Posterior cingulate gyrus (tissue), 11 donors: Measurements from ENCODE around the gene SPTBN2.

Experiments
- DNase-seq, 10 donors: peaks; one replicate each; pipeline versions ENCODE4 v3.0.0 to v3.0.0-alpha.2; 2020 to 2021; ENCODE audit warnings: mixed read lengths in 3 of 10
- intact Hi-C: fragments of 100-400 bp; cut with DNase I; formaldehyde crosslinking; loops from one replicate; pipeline ENCODE4 v1.15.1; 2023

Gene SPTBN2

DNA sequence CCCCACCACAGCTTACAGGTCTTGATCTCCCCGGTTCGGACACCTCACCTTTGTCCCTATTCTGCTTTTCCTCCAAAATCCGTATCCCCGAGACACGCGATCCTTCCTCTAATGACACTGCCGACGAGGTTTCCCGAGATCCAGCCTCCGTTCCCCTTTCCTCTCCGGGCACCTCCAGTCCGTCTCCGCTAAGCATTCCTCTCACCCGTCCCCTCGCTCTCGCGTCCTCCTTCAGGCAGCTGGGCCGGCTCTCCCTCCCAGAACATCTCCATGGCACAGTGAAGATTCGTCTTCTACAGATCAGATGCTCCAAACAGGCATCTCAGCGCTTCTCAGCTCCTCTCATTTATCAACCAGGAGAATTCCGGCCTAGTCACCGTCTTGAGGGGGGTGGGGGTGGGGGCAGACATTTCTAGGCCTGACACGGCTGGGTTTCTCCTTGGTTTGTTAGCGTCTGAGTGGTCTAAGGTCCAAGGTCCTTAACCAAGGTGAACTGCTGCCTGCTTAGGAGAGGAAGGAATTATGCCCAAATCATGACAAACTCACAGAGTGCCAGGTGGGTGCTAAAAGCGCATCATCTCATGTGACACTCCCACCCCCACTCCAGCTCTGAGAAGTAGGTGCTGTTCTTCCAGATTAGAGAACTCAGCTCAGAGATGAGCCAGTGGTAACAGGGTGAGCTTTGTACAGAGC, at the start of gene SPTBN2:
SPTBN2 (minus strand) TSS at position 524 of the 693 bp plus-strand sequence. CDS start 7,976 bp downstream, outside the sequence.
- peak in 5 of 10 donors; percentile 39 to 91 (median 51) for DNase-seq
- intact Hi-C loops: no loop called here

DNA sequence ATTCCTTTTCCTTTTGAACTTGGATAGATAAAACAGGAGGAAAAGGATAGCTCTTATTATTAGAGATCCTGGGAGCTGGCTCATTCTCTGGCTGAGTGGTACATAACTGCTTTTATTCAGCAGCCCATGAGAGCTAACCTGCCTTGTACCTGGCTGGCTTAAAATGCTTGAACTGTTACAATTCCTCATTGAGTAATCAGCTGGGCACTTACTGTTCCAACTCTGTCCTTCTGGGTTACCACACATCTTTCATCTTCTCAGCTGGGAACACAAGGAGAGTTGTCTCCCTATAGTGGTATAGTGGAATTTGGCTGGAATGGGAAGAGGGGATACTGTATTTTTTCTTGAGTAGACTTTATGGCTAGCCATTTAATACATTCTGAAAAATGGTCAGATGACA, 39.8 kb upstream of the SPTBN2 start:
- DNase-seq: no peak
- intact Hi-C loops: no loop called here

DNA sequence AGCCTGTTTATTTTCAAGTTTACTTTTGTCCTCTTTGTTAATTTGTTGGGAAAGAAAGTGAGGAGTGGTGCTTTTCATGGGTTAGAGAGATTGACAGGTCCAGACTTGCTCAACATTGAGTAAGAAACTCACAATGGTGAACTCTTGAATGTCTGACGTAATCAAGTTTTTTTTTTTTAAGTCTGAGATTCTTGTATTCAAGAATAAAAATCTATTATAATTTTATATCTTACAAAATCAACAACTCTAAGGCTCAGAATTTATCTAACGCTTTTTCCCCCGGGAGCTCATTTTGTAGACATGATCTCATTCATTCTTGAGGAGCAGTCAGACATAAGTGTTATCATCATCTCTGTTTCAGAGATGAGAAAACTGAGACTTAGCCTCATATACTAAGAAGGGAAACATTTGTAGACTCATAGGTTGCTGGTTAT, 39.1 kb upstream of the SPTBN2 start:
- intact Hi-C loops: no loop called here
- no peak for DNase-seq

DNA sequence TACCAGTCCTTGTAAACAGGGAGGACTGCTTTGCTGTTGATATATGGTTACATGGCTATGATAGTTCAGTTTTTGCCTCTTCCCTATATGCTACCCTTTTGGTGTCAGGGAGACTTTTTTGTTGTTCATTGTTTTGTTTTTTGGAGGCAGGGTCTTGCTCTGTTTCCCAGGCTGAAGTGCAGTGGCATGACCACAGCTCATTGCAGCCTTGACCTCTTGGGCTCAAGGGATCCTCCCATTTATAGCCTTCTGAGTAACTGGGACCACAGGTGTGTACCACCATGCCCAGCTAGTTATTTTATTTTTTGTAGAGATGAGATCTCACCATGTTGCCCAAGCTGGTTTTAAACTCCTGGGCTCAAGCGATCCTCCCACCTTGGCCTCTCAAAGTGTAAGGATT, 38.6 kb upstream of the SPTBN2 start:
- intact Hi-C loops: no loop called here
- DNase-seq: no peak

DNA sequence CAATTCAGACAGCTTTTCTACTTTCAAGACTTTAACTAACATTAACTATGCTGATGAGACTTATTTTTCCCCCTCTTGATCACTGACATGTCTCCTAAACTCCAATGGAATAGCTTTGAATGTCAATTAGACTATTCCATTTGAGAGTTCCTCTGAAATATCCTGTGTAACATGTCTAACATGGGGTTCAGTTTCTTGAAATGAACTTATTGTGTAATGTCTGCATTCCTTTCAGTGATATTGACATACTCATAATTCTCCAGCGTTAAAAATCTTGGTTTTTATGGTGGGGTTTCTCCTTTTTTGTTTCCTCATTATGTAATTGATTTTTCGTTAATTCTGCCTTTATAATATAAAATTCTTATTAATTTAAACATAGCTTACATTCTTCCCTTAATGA, 37.7 kb upstream of the SPTBN2 start:
- intact Hi-C loops: no loop called here
- no peak for DNase-seq

DNA sequence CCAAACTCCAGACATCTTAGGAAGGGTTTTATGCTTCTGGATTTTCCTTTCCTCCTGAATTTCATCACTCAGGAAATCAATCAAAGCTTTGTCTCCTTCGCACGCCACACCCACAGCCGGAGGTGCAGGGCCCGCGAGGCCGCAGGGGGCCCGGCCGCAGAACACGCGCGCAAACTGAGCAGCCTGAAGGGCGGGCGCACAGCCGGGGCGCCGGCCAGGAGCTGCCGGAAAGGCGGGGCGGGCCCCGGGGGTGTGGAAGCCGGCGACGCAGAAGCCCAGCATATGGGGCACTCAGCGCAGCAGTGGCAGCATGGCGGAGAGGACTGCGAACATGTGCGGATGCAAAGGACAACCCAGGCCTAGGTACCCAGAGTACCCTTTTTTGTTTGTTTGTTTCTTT, 33.1 kb upstream of the SPTBN2 start:
- peak in 1 of 10 donors; percentile 77 for DNase-seq
- intact Hi-C loops: no loop called here

DNA sequence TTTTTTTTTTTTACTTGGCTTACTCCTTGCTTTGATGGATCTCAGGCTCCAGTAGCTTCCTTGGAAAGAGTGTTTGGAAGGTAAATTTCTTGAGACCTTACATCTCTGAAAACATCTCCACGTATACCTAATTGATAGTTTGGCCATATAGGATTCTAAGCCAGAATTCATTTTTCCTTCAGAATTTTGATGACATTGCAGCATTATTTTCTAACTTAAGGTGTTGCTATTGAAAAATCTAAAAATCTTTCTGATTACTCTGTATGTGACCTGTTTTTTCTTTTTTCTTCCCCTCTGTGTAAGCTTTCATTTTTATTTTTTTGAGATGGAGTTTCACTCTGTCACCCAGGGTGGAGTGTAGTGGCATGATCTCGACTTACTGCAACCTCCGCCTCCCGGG, 23.1 kb upstream of the SPTBN2 start:
- intact Hi-C loops: no loop called here
- no peak for DNase-seq

DNA sequence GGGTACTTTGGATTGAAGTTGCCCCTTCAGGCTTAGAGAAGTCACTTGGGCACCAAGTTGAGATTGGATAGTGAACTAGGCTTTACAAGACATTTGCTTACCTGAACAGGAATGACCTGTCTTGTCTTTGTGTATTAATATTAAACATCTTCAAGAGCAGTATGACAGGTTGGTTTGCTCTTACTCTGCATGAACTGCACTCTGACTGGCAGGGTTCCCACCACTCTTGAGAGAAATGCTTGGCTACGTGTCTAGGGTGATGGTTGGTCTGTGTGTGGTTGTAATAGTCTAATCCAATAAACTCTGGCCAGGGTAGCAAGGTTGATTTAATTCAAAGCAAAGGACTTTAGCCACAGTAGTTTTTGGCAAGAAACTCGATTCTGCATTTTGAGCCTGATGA, 20.1 kb upstream of the SPTBN2 start:
- intact Hi-C loops: no loop called here
- DNase-seq: no peak

DNA sequence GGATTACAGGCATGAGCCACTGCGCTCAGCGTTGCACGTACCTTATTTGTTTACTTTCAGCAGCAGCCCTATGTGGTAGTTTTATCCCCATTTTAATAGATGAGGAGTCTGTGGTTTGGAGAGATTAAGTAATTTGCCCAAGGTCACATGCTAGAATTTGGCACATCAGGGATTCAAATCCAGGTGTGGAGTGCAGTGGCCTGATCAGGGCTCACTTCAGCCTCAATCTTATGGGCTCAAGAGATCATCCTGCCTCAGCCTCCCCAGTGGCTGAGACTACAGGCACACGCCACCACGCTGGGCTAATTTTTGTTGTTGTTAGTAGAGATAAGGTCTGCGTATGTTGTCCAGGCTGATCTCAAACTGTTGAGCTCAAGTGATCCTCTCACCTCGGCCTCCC, 18.5 kb upstream of the SPTBN2 start:
- intact Hi-C loops: no loop called here
- no peak for DNase-seq

DNA sequence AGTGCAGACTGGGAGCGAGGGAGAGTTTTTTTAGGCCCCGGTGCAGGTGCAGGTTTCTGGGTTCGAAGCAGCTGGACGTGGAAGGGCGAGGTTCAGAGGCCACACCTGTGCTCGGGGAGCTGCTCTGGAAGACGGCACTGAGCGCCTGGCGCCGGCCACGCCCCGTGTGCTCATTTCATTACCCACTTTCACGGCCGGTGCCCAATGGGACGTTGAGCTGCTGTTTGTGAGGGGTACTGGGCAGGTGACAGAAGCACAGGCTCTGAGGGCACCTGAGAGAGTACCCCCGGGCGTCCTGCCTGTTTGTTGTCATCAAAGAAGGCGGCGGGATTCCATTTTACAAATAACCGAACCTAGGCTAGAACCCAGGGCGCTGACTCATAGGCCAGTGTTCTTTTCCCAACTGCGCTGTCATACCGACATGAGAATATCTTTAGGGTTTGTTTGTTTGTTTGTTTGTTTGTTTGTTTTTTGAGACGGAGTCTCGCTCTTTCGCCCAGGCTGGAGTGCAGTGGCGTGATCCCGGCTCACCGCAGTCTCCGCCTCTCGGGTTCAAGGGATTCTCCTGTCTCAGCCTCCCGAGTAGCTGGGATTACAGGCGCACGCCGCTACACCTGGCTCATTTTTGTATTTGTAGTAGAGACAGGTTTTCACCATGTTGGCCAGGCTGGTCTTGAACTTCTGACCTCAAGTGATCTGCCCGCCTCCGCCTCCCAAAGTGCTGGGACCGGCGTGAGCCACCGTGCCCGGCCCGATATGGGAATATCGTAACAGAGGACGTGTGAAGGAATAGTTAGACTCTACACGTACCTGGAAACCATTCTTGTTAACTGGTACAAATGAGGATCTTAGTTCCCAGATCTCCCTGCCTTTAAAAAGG, 16.6 kb upstream of the SPTBN2 start:
- DNase-seq: peak in 6 of 10 donors; percentile 35 to 90 (median 66)
- intact Hi-C loops: no loop called here

DNA sequence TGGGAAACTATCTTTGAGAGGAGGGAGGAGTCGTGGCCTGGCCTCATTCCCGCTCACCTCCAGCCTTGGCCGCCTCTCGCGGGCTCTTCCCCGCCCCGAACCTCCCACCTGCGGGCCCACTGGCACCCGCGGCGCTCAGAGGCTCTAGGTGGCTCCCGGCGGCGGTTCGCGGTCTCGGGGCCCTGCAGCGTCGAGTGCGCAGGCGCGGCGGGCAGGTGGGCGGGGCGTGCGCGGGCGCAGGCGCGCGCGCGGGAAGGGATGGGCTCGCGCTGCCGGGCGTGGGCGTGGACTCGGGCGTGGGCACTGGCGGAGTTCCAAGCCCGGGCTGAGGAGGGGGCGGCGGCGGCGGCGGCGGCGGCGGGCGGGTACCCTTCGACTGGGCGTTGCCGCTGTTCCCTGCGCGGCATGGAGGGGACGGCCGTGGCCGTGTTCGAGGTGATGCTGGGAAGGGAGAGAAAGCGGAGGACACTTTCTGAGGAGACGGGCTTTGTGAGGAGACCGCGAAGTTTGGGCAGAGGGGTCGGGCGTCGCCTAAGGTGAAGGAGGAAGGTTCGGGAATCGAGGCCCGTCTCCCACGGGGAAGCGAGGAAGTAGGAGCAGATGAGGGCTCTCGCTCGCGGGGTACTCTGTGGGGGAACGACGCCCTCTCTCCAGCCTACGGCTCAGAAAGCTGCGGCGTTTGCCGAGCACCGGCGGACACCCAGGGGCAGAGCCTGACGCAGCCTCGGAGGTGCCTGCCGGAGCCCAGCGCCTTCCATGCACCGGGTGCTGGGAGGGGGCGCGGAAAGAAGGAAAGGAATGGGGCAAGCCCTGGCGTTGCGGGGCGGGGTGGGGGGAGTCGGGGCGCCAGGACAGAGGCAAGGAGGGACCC, 15.7 kb upstream of the SPTBN2 start:
- peak; percentile 71 to 97 (median 79) for DNase-seq
- intact Hi-C loops: loop anchor here (5.0 kb wide), 1 partner anchor 98 kb away; the partner anchor contains the start of gene RCE1

DNA sequence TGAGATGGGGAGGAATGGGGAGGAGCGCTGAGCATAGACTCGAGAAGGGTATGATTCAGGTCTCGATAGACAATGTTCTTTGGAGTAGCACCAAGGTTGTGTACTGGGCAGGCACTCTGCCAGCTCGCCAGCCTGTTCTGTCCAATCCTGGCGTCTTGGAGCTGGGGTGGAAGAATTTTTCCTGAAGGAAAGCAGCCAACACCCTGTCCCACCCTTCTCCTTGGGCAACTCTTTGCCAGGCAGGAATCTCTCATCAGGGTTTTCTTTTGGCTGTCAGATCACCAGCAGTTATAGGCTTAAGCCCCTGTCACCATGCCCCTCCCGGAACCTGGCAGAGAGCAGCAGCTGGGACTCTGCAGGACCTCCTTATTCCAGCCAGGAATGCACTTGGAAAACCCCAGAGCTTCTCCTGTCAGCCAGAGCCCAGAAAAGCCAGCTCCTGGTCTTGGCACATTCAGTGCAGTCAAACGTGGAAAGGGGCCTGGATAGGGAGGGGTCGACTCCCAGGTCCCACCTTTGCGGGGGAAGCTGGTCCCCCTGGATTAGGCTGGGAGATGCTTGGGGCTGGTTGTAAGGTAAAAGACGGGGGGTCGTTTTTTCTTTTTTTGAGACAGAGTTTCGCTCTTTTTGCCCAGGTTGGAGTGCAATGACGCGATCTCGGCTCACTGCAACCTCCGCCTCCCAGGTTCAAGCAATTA, 14.4 kb upstream of the SPTBN2 start:
- DNase-seq: no peak
- intact Hi-C loops: loop anchor here (5.0 kb wide), 1 partner anchor 99 kb away; the partner anchor contains the start of gene RCE1

DNA sequence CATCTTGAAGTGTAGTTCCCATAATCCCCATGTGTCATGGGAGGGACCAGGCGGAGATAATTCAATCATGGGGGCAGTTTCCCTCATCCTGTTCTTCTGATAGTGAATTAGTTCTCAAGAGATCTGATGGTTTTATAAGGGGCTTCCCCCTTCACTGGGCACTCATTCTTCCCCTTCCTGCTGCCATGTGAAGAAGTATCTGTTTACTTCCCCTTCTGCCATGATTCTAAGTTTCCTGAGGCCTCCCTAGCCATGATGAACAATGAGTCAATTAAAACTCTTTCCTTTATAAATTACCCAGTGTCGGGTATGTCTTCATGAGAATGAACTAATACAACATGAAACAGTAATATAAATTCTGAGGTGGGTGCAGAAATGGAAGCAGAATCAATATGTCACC, 12.1 kb upstream of the SPTBN2 start:
- DNase-seq: no peak
- intact Hi-C loops: loop anchor here (5.0 kb wide), 1 partner anchor 101 kb away; the partner anchor contains the start of gene RCE1

DNA sequence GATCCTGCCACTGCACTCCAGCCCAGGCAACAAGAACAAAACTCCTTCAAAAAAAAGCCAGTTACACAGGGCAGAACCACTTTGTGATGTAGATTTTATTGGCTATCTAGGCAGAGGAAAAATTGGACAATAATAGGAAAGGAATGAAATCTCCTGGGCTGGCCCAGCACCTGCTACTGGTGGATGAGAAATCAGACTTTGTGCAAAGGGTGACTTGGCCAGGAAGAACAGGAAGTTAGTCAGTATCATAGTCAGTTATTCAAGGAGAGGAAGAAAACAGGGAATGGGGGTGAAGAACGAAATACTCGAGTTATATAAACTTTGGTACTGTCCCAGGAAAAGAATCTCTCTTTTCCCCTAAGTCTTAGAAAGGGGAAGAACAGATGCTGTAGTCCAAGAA, 11.0 kb upstream of the SPTBN2 start:
- intact Hi-C loops: loop anchor here (5.0 kb wide), 1 partner anchor 102 kb away; the partner anchor contains the start of gene RCE1

DNA sequence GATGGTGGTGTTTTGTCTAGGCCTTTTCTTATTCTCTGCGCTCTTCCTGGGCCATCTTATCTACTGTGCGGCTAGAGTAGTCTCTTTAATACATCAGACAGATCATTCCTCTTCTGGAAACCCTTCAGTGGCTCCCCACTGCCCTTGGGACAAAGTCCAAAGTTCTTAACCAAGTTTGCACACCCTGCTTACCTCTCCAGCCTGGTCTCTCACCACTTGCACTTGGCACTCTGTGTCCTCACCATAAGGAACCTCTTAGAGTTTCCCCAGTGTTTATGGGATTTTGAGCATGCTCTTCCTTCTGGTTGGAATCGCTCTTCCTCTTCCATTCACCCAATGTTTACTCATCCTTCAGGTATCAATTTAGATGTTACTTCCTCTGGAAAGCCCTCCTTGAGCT, 5.2 kb upstream of the SPTBN2 start:
- DNase-seq: no peak
- intact Hi-C loops: no loop called here

More for the DNA sequence above, 11.0 kb upstream of the SPTBN2 start:
- no peak for DNase-seq

DNA sequence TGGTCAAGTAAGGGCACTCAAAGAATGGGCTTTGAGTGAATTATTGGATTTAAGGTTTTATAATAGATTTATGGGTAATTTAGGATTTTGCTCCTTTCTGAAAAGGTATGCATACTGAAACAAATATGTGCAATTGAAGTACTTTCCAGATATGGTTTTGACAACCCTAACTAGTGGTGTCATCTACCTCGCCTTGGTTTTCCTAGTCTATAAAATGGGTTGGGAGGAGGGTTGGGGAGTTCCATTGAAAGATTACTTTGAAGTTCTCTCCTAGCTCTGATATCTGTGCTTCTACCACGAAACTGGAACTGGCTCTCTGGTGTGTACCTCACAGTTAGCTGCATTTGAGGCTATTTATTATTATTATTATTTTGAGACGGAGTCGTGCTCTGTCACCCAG, 431 bp upstream of the SPTBN2 start:
- no peak for DNase-seq
- intact Hi-C loops: no loop called here

DNA sequence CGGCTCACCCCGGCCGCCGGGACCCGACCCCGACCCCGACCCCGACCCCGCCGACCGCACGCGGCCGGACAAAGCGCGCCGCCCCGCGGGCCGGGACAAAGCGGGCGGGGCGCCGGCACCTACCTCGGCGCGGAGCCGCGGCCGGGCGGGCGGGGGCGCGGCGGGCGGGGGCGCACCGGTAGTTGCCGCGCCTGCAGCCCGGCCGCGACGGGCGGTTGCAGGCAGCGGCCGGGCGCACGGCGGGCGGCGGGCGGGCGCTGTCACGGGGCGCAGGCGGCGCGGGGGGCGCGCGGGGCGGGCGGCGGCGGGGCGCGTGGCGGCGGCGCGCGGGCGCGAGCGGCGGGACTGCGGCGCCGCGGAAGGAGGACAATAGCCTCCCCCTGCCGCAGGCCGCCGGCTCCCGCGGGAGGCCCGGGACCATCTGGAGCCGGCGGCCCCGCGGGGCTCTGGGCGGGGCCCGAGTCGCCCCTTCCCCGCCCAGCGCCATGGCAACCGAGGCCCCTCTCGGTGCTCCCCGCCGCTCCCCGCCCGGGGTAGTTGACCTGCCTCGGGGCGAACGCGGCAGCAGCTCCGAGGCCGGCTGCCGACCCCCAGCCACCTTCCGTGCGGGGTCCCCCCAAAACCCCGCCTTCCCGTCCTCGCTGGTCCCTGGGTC, 851 bp downstream of the SPTBN2 start:
- DNase-seq: peak in 3 of 10 donors; percentile 31 to 67 (median 48)
- intact Hi-C loops: no loop called here

DNA sequence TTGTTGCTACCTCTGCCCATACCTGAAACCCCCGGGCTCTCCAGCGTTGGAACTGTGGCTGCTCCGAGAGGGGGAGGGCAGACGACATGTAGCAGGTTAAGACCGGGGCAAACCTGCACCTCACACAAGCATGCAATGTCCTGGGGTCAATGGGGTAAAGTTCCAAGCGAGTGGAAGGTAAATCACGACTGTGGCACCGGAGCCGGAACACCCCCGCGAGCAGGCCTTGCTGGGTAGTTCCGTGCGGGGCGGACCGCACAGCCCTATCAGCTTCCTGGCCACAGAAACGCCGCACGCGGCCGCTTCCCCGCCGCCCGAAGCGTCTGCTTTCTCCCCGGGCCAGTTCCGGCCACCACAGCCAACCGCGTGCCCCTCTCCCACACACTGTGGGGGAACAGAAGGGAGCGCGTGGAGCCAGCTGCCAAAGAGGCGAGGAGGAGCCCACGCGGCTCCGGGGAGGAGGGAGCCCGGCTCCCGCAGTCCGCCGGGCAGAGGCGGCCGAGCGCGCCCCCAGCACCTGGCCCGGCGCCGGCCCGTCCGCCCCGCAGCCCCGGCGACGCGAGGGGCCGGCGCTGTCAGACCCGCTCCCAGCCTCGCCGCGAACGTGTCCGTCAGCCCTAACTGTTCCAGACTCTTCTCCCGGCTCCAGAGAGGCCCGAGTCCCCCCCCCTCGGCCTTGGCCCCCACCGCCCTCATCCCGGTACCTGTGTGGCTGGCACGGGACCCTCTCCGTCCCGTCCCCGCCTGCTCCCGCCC, 1.6 kb downstream of the SPTBN2 start:
- intact Hi-C loops: no loop called here
- peak in 9 of 10 donors; percentile 32 to 95 (median 65) for DNase-seq

DNA sequence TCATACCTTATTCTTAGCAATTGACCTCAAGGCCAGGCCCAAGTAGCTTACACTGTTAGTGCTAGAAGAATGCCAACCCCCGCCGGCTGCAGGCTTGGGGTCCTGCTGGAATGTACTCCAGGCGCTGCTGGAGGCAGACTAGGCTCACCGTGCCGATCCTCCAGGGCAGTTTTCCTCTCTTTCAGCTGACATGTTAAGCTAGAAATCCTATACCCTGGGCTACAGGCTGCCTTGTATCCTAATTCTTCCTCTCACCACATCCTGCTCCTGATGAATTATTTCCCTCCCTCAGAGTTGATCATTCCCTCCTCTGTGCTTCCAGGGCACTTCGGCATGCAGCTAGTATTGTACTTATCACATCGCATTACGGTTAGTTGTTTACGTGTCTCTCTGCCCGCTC, 3.4 kb downstream of the SPTBN2 start:
- intact Hi-C loops: no loop called here
- peak in 2 of 10 donors; percentile 31 to 75 for DNase-seq
